OCI-LY1 (cell line): ENCODE measurements around the gene SLC4A1.

Experiments
- H2AFZ ChIP-seq: fragments of 200-600 bp; sonication (generic), shearing (Covaris generic); 2 replicates; pipeline ENCODE4 v1.6.0; 2014; ENCODE audit warnings: antibody characterized with exemption, mild to moderate bottlenecking, low read length
- H3F3A ChIP-seq: fragments of 200-600 bp; sonication (generic), shearing (Covaris generic); 2 replicates; pipeline ENCODE4 v1.6.0; 2014; ENCODE audit warnings: mild to moderate bottlenecking, antibody characterized with exemption, low read length, moderate library complexity; ENCODE audit not compliant: insufficient read depth
- H3K27ac ChIP-seq: fragments of 200-600 bp; sonication (generic); 2 replicates; pipeline ENCODE4 v1.5.1; 2014; ENCODE audit warnings: low read length, mixed run types, mild to moderate bottlenecking, low read depth; ENCODE audit not compliant: poor library complexity, severe bottlenecking
- H3K27me3 ChIP-seq: fragments of 200-600 bp; sonication (generic); 2 replicates; pipeline ENCODE4 v1.6.0; 2014; ENCODE audit warnings: antibody characterized with exemption, mild to moderate bottlenecking, low read length, moderate library complexity; ENCODE audit not compliant: insufficient read depth
- H3K36me3 ChIP-seq: fragments of 200-600 bp; sonication (generic); 2 replicates; pipeline ENCODE4 v1.6.1; 2014; ENCODE audit warnings: mild to moderate bottlenecking, antibody characterized with exemption, low read length, moderate library complexity, mixed read lengths; ENCODE audit not compliant: insufficient read depth
- H3K4me1 ChIP-seq: fragments of 200-600 bp; sonication (generic); 2 replicates; pipeline ENCODE4 v1.5.1; 2014; ENCODE audit warnings: mild to moderate bottlenecking, low read length, moderate library complexity; ENCODE audit not compliant: insufficient read depth, severe bottlenecking
- H3K4me2 ChIP-seq: fragments of 200-600 bp; sonication (generic), shearing (Covaris generic); 2 replicates; pipeline ENCODE4 v1.6.1; 2014; ENCODE audit warnings: low read length
- H3K4me3 ChIP-seq: fragments of 200-600 bp; sonication (generic); 2 replicates; pipeline ENCODE4 v1.5.1; 2014; ENCODE audit warnings: low read length, low read depth, mild to moderate bottlenecking, mixed read lengths; ENCODE audit not compliant: poor library complexity, severe bottlenecking
- H3K79me2 ChIP-seq: fragments of 200-600 bp; shearing (Covaris generic); 2 replicates; pipeline ENCODE4 v1.6.1; 2016; ENCODE audit warnings: mixed run types, low read length, mixed read lengths; ENCODE audit not compliant: insufficient read depth
- H3K9ac ChIP-seq: fragments of 200-600 bp; sonication (generic), shearing (Covaris generic); 2 replicates; pipeline ENCODE4 v1.6.1; 2014; ENCODE audit warnings: mild to moderate bottlenecking, low read length, mixed read lengths
- H3K9me2 ChIP-seq: fragments of 200-600 bp; sonication (generic), shearing (Covaris generic); 2 replicates; pipeline ENCODE4 v1.6.1; 2014; ENCODE audit warnings: low read depth, mild to moderate bottlenecking, low read length, mixed read lengths
- H3K9me3 ChIP-seq: fragments of 200-600 bp; shearing (Covaris generic); 2 replicates; pipeline ENCODE4 v1.6.1; 2014; ENCODE audit warnings: low read length, mixed read lengths
- H4K20me1 ChIP-seq: fragments of 200-600 bp; sonication (generic), shearing (Covaris generic); 2 replicates; pipeline ENCODE4 v1.6.0; 2016; ENCODE audit warnings: mild to moderate bottlenecking, low read length; ENCODE audit not compliant: insufficient read depth
- EZH2 ChIP-seq: fragments of 200-600 bp; sonication (generic), shearing (Covaris generic); IDR thresholded peaks from 2 replicates; pipeline ENCODE4 v1.8.0; 2017; ENCODE audit warnings: borderline replicate concordance, mixed run types, mild to moderate bottlenecking, antibody characterized with exemption, low read length, moderate library complexity, mixed read lengths
- TF ChIP-seq, protein P1 (sequence below): fragments of 200-600 bp; sonication (generic), shearing (Covaris generic); IDR thresholded peaks from 2 replicates; pipeline ENCODE4 v1.5.1; 2017; ENCODE audit warnings: mild to moderate bottlenecking, antibody characterized with exemption, low read length, moderate library complexity, mixed read lengths

SLC4A1 gene

DNA sequence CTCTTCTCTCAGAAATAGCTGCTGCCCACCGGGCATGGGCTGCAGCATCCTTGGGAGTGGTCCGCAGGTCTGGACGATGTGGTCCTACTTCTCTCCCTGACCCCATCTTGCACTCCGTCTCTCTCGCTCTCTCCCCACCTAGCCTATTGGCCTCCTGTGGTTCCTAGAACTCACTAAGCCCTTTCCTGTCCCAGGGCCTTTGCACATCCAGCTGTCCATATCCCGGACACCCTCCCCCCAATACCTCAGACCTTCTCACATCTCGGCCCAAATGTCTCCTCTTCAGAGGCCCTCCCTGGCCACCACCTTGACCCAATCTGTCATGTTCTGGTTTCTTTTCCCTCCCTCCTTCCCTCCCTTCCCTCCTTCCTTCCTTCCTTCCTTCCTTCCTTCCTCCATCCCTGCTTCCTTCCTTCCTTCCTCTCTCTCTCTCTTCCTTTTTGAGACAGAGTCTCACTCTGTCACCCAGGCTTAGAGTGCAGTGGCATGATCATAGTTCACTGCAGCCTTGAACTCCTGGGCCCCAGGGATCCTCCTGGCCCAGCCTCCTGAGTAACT, 4.5 kb downstream of the SLC4A1 start:
- Histone ChIP-seq H3K9ac (no peak overlapping the region), H3K4me3 (no peak overlapping the region)
- TF ChIP-seq, protein P1, sequence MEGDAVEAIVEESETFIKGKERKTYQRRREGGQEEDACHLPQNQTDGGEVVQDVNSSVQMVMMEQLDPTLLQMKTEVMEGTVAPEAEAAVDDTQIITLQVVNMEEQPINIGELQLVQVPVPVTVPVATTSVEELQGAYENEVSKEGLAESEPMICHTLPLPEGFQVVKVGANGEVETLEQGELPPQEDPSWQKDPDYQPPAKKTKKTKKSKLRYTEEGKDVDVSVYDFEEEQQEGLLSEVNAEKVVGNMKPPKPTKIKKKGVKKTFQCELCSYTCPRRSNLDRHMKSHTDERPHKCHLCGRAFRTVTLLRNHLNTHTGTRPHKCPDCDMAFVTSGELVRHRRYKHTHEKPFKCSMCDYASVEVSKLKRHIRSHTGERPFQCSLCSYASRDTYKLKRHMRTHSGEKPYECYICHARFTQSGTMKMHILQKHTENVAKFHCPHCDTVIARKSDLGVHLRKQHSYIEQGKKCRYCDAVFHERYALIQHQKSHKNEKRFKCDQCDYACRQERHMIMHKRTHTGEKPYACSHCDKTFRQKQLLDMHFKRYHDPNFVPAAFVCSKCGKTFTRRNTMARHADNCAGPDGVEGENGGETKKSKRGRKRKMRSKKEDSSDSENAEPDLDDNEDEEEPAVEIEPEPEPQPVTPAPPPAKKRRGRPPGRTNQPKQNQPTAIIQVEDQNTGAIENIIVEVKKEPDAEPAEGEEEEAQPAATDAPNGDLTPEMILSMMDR: no peak
- no peak for TF ChIP-seq EZH2

DNA sequence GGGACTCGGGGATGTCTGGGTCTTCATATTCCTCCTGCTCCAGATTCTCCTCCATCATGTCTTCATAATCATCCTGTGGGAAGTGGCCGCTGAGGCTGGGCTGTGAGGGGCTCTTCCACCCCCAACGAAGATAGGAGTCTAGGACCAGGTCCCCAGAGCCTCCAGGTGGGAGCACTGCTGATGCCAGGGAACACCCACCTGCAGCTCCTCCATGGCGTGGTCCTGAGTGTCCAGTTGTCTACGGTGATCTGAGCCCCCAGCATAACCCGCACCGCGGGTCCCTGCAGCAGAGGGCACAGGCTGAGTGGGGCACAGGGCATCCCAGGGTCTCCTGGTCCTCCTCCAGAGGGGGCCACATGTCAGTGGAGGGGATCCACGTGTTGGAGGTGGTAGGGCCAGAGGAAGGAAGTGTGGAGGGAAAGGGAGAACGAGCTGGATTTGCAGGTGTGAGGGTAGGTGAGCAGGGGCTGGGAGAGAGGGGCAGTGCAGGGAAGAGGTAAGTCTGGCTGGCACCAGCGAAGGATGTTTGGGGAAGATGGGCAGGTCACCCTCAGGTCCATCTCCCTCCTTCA, 5.2 kb downstream of the SLC4A1 start:
- no peak for TF ChIP-seq EZH2
- TF ChIP-seq, protein P1: no peak
- H3K9me3 ChIP-seq: no peaks in the 10 kb centered on the region
- no peak overlapping the region for H3K4me2 ChIP-seq
- H3K9me2 ChIP-seq: no peaks in the 10 kb centered on the region
- H4K20me1 ChIP-seq: no peaks in the 10 kb centered on the region
- H2AFZ ChIP-seq: no peak overlapping the region
- H3K36me3 ChIP-seq: no peaks in the 10 kb centered on the region
- H3K4me1 ChIP-seq: no peaks in the 10 kb centered on the region
- H3K79me2 ChIP-seq: no peaks in the 10 kb centered on the region
- no peaks in the 10 kb centered on the region for H3F3A ChIP-seq
- H3K27ac ChIP-seq: no peak overlapping the region
- H3K9ac ChIP-seq: no peak overlapping the region
- no peak overlapping the region for H3K4me3 ChIP-seq
- H3K27me3 ChIP-seq: no peaks in the 10 kb centered on the region

More for the DNA sequence above, 4.5 kb downstream of the SLC4A1 start:
- Histone ChIP-seq H4K20me1 (no peaks in the 10 kb centered on the region), H3K4me2 (no peak overlapping the region), H3K9me2 (no peaks in the 10 kb centered on the region), H3K27me3 (no peaks in the 10 kb centered on the region), H3K4me1 (no peaks in the 10 kb centered on the region), H3K9me3 (no peaks in the 10 kb centered on the region), H3K79me2 (no peaks in the 10 kb centered on the region), H2AFZ (no peak overlapping the region), H3K36me3 (no peaks in the 10 kb centered on the region), H3K27ac (no peak overlapping the region), H3F3A (no peaks in the 10 kb centered on the region)

GRCh38 chr17:44260296-44260695, 7.6 kb downstream of the SLC4A1 start:
- Histone ChIP-seq H2AFZ (no peak overlapping the region), H3K36me3 (no peaks in the 10 kb centered on the region), H3K9ac (no peak overlapping the region), H3F3A (no peaks in the 10 kb centered on the region), H3K4me2 (no peak overlapping the region), H3K4me3 (no peak overlapping the region), H3K9me3 (no peaks in the 10 kb centered on the region), H3K9me2 (no peaks in the 10 kb centered on the region), H3K4me1 (no peaks in the 10 kb centered on the region), H4K20me1 (no peaks in the 10 kb centered on the region), H3K27ac (no peak overlapping the region), H3K79me2 (no peaks in the 10 kb centered on the region), H3K27me3 (0 out of 2 replicates have a peak, but pooled peaks cover 4% of the 10 kb centered on the region)
- TF ChIP-seq, protein P1: no peak
- TF ChIP-seq EZH2: no peak
